Measurements from ENCODE around the gene CCL4.
"Not testable (repeated sequence)": the region's sequence is repeated elsewhere in the genome, so short reads cannot be mapped to it uniquely, and the experiment has no call there.

Gene CCL4

GRCh38 chr17:36103401-36103975 is at the start of gene CCL4:
Gene CCL4, plus strand, starts transcription at chr17:36103827. Its CDS starts 79 bp downstream, at chr17:36103906.
- not testable (repeated sequence) for DNase-seq

DNA sequence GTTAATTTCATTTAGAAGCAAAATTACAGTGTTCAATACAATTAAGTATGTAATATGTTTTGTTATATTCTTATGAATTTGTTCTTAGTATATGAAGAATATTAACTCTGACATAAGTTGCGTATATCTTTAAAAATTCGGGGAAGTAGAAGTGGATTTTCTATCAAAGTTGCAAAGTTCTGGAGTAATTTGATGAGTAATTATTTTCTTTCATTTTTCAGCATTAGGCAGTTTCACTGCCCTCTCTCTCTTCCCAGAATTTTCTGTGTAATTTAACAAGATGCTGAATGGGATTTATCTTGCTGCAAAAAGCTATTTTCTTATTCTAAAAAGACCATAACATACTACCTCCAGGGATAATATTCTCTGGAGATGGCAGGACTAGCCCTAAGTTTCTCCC is 48.5 kb upstream of the CCL4 start:
- DNase-seq, result no peak

GRCh38 chr17:36055921-36056520 is 47.6 kb upstream of the CCL4 start:
- DNase-seq, result no peak

DNA sequence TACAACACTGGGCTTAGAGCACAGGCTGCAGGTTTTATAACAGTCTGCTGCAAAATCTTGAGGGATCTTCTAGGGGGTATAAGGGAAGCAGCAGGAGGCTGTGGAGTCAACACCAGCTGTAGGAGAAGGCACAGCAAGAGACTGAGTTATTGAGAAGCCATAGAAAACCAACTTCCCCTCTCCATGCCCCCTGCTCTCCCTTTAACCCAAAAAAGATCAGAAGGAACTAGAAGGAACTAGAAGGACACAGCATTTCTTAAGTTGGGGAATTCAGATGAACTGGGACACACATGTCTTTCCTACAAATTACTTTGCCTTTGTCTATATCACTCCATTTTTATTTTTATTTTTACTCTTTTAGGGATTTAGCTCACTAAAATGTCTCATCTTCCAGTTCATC is 45.7 kb upstream of the CCL4 start:
- no peak for DNase-seq

DNA sequence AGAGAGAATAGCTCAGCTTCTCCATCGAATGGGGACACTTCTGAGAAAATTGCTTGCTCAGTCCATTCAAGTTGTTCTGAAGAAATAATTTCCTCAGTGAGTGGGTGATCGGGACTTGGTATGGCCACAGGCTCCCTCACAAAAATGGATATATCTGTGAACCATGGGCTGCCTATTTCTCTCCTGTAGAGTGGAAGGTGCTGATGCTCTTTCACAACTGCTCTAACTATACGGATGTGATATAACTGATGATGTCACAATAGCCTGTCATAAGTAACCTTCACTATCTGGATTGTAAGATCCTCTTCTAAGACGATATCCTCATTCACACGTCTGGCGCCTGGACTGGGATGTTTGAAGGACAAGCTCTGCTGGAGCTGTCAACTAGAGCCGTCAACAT is 44.2 kb upstream of the CCL4 start:
- DNase-seq, result no peak

- no peak for DNase-seq
Observed at GRCh38 chr17:36060816-36061215, 42.8 kb upstream of the CCL4 start.

DNA sequence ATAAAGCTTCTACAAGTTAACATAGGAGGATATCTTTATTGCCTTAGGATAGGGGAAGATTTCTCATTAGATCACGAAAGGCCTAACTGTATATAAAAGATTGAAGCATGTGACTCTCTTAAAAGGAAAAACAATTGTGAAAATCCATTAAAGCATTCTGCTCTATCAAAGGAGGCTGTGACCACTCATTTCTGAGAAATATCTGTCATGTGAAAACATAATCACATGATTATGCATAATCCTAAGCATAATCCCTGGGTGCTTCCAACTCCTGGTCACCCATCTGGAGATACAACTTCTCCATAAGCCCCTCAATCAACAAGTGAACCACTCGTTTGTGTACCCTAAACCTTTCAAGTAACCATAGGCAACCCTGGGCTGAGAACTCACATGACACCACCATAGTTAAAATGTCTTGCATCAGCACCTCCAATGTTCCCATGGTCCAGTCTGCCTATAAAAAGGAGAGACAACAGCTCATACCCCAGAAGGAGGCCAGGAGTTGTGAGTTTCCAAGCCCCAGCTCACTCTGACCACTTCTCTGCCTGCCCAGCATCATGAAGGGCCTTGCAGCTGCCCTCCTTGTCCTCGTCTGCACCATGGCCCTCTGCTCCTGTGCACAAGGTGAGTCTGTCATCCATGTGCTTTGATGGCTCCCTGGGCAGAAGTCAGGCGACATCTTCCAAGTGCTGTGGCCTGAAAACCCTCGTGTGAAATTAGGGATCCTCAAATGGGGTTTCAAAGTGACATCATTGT is 39.7 kb upstream of the CCL4 start, which contains the start of gene CCL18:
CCL18 (plus strand) TSS at position 487 of the 756 bp plus-strand sequence; CDS start at position 558, 71 bp downstream.
- DNase-seq, result no peak

- DNase-seq, result no peak
Observed at GRCh38 chr17:36066365-36066985, 37.2 kb upstream of the CCL4 start.

DNA sequence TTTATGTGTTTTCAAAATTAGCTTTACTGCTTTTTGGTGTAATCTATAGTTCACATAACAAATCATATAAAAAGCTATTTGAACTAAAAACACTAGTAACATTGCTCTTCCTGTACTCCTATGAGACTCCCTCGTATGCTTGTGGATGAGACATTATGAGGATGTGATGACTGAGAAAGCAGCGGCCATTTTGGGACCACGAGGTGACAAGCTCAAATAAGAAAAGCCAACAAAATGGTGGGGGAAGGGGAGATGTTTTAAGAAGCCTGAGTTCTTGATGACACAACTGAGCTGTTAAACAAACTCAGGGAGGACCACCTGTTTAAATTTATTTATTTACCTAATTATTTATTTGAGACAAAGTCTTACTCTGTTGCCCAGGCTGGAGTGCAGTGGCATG is 35.1 kb upstream of the CCL4 start:
- DNase-seq, result no peak

GRCh38 chr17:36069136-36069535 is 34.5 kb upstream of the CCL4 start:
- no peak for DNase-seq

DNA sequence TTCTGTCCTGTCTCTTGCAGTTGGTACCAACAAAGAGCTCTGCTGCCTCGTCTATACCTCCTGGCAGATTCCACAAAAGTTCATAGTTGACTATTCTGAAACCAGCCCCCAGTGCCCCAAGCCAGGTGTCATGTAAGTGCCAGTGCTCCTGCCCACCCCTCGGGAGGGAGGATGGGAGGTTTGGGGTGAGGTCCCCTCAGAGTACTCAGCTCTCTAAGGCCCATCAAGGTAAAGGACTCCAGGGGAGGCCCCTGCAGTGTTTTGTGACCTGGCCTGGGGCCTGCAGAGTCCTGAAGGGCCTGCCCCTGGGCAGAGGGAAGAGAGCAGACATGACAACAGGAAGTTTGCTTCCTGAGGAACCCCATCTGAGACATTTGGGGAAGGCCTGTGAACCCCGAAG is 33.2 kb upstream of the CCL4 start:
- no peak for DNase-seq

DNA sequence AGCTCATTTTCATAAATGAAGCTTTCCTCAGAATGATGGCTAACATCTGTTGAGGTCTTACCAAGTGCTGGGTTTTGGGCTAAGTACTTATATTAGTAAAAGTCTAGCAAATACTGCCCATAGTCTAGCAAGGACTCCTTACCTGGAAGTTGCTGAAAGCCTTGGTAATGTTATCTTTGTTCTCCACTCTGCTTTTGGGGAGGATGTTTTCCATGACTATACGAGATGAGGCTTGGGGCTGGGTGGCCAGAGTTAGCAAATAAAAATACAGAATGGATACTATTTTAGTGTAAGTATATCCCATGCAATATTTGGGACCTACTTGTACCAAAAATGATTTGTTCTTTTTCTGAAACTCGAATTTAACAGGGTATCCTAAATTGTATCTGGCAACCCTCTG is 31.9 kb upstream of the CCL4 start:
- DNase-seq, result no peak

DNA sequence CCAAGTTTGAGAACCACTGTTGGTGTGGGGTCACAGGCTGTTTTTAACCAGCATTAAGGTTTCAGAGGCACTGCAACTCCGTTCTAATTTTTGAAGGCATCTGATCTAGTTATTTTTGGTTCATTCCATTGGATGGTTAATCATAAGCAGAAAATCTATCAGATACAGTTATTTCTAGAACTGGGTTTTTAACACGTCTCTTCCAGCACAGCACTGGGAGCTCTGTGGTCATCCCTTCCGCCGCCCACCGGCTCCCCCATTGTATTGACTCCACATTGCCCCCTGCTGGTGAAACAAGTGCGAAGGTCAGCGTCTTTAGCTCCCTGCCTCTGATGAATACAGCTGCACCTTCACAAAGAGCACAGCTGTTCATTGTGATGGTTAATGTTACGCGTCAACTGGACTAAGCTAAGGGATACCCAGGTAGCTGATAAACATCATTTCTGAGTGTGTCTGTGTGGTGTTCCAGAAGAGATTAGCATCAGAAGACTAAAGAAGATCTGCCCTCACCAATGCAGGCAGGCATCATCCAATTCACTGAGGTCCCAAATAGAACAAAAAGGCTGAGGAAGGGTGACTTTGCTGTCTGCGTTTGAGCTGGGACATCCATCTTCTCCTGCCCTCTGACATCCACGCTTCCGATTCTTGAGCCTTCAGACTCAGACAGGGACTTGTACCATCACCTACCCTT is 31.1 kb upstream of the CCL4 start:
- DNase-seq, result peak in 1 of 2 experiments; percentile 27

DNA sequence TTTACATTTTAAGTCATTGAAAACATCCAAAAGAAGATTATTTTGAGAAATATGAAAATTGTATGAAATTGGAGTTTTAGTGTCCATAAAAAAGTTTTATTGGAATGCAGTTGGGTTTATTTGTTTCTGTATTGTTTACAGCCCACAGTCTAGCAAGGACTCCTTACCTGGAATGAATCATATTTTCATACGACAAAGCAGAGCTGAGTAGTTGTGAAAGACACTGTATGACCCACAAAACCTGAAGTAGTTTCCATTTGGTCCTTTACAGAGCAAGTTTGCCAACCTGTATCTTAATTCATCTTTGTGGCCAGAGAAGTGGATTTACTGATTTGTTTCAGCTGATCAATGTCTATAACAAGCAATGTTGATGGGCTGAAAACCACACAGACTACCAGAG is 29.3 kb upstream of the CCL4 start:
- DNase-seq, result no peak

GRCh38 chr17:36081681-36082471 is 21.8 kb upstream of the CCL4 start:
- DNase-seq, result not testable (repeated sequence)

- DNase-seq, result not testable (repeated sequence)
Observed at GRCh38 chr17:36082482-36083120, 21.0 kb upstream of the CCL4 start.

- DNase-seq, result not testable (repeated sequence)
Observed at GRCh38 chr17:36083691-36084090, 19.9 kb upstream of the CCL4 start.

GRCh38 chr17:36085765-36086164 is 17.9 kb upstream of the CCL4 start:
- DNase-seq, result no peak

- DNase-seq, result no peak
Observed at GRCh38 chr17:36086791-36087190, 16.8 kb upstream of the CCL4 start.

- DNase-seq, result not testable (repeated sequence)
Observed at GRCh38 chr17:36087471-36087870, 16.2 kb upstream of the CCL4 start.

DNA sequence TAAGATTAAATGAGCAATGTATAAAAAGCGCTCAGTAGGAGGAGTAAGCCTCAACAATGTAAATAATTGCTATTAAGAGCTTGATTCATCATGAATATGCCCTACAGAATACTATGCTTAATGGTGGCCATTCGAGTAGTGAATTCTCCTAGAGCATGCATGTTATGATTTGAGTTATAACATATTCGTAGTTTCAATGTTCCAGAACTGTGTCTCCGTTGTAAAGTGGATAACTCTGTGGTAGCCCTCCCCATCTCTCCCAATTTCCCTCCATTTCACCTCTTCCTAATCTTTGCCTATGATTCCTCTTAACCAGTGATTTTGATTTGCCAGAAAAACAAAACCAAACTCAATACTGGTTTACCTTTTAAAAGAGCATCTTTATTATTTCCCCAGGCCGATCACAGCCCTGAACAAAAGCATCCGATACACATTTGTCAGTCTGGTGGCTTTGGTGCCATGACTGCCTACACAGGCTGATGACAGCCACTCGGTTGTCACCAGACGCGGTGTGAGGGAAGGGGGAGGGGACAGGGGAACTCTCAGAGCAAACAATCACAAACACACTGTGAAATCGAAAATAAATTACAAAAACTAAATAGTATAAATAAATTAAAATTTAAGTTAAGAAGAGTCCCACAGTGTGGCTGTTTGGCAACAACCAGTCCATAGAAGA is 15.6 kb upstream of the CCL4 start:
- not testable (repeated sequence) for DNase-seq
